Endometrial microvascular endothelial cells (primary cell): ENCODE data around the gene POU3F2. TPM values are rescaled to one million over a fixed set of nuclear protein-coding genes. Genes with fewer than 3 reads are reported as not detected.

Source experiments
- in situ Hi-C: cut with HindIII; loops from 2 replicates; pipeline ENCODE4 v1.10.0; 2017; ENCODE audit warnings: low sequenced_read_pairs, low pct_unique_long_range_greater_than_20kb; ENCODE audit errors: inconsistent ontology term
- total RNA-seq: library from RNA; depleted of rRNA; stranded (reverse); fragments of >200 nt; gene quantifications from one replicate; pipeline ENCODE4 v1.2.3, GENCODE V29; 2015; ENCODE audit errors: inconsistent ontology term

Gene POU3F2
- total RNA-seq, 1 donor from 2014 or later: not detected

DNA sequence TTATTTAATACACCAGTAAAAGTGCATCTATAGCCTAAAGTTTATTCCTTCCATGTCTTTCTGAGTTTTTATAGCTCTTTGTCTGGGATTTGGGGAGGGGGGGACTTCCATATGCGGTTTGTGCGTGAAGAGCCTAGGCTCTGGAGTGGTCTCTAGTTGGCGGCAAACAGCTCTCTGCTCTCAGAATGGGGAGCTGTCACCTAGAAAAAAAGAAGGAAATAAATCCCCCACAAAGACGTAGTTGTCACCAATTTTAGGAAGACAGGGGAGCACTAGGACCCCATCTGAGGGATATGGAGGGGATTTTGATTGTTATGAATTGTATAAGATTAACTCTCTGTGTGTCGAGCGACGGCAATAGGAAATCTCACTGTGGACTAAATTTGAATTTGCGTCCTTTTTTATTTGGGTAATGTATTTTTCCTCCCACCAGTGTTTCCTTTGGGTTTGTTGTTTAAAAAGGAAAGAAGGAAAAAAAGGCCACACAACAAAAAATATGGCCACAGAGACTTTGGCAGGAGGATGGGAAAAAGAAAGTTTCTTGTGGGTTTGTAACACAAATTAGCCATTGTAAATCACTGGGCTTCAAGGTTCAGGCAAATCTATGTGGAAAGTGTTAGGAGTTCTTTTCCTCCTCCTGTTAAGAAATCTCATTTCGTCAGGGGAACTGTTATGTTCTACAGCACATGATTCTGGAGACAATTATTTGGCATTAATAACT is 7.4 kb downstream of the POU3F2 start:
- in situ Hi-C loops: no loop called here

DNA sequence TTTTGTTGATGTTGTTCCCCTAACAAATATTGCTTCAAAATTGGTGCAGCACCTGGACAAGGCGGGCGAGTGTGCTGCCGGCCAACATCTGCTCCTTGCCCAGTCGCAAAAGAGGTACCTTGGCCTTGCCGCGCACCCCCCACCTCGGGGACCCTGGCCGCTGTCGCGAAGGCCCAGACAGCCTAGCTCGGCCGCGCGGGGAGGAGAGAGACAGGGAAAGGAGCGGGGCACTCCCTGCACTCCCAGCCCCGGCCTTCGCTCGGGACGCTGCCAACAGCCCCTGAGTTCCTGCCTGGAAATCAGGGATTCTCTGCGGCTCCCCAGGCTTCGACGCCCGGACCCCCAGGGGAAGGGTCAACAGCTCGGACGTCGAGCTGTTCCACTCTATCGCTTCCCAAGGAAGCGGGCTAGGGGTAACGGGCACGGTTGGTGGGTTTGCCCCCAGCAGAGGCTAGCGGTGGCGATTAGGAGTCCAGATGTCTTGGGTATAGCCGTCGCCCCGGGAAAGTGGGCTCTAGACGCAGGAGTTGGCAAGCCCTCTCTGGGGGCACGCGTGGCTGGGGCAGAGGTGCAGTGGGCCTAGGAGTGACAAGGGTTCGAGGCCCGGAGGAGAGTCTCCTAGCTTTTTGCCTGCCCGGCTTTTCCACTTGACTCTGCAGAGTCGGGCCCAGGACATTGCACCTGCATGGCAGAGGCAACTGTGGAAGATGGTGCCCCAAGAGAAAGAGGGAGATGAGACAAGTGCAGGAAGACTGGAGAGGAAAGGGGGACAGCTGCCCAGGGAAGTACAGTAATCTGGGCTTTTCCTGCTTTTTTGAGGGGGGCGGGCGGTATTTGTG is 8.2 kb downstream of the POU3F2 start:
- in situ Hi-C loops: no loop called here

DNA sequence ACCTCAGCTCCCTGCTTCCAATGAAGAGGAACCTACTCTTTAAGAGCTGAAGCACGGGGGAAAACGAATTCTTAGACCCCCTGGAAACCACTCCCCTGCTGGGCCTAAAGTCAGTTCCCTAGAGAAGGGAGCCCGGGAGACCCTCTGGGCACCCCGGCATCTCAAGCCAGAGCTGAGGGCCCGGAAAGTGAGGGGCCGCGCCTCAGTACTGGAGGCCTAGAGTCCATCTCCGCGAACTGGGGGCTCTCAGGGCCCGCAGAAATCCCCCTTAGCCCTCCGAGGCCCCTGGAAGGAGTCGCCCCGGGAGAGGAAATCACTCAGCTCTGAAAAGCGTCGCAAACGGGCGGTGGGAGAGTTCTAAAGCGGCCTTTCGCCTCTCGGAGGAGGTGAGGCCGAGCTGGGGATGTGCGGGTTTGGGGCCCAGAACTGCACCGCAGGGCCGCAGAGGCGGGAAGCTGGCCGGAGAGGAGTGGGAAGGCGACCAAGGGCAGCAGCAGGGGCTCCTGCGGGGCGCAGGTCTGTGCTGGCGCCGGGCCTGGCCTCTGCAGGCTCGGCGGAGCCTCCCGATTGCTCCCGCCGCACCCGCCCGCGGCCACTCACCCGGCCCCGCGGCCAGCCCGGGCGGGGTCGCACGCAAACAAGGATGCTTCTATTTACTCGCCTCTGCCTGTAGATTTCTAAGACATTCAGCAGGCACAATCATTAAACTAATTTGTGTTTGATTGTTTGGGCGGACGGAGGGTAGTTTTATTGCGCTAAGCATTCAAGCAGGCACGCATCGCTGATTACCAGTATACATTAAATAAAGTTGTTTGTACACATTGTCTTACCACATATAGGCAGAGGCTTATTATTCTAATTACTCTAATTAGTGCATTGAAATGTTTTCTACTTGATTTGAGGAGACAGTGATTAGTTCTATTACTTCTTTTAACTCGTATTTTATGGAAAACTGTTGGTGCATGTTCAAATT is 9.2 kb downstream of the POU3F2 start:
- in situ Hi-C loops: no loop called here

DNA sequence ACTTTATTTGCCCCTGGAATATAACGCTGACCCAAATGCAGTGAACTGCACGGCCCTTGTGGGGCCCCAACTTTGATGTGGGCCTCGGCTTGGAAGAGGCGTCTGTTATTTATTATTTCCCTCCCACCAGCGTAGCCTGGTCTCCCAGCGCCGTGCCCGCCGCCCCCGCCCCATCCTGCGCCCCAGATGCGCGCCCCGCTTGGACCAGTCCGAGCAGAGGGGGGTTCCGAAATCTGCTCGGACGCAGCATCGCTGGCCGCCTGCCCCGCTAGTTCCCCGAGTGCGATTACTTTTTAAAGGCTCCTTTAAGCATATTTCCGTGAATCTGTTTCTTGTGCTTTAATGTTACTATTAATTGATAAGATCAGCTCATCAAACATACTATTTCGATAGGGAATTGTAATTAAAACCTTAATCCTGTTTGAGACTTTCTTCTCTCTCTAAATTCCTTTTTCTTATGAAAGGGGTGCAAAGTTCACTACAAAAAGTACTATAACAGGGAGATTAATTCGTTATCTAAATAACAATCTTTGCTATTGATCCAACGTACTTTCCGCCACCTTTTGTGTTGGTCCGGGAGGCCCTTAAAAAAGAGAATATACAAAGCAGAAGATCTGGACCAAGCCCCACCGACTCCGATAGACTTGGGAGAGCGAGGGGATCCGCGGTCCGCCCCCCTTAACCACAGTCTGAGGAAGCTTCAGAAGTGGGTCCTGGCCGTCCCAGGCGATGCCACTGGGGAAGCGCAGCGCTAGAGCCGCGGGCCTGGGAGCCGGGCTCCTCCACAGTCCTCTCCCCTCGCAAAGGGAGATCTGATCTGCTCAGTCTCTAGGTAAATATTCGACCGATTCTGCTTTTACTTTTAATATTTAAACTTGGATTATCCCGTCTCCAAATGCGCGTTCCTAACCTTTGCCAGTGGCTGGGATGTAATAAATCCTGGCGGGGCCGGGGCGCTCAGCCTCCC is 10.2 kb downstream of the POU3F2 start:
- in situ Hi-C loops: no loop called here

DNA sequence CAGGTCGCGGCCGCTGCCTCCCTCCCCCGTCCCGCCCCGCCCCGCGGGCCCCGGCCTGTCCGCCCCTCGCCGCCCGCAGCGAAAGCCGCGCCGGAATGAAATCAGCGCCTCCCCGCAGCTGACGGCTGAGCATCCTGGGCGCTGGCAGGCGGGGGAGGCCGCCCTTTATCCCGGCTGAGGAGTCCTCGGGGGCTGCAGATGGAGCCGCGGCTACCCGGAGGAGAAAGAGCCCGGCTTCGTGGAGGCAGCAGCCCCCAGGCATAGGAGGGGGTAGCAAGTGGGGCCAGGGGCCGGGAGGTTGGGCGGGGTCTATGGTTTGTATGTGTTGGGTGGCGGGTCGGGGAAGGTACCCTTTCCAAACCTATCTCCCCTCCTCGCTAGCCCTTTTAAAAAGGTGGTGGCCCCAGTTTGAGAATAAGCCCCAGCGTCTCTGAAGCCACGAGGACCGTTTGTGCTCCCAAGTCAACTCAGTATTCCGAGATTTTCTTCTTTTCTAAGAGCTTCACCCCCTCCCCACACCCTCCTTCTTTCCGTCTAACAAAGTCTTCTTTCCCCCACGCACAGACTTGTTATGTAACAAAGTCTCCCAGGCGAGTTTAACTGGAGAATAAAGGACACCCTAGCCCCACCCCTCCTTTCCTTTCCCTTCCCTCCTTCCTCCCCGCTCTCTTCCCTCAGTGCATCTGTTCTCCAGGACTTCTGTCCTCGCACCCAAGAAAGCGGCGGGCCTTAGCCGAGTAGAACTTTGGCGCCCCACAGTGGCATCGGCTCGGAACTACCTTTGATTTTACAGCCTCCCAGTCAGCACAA is 11.0 kb downstream of the POU3F2 start:
- in situ Hi-C loops: no loop called here

DNA sequence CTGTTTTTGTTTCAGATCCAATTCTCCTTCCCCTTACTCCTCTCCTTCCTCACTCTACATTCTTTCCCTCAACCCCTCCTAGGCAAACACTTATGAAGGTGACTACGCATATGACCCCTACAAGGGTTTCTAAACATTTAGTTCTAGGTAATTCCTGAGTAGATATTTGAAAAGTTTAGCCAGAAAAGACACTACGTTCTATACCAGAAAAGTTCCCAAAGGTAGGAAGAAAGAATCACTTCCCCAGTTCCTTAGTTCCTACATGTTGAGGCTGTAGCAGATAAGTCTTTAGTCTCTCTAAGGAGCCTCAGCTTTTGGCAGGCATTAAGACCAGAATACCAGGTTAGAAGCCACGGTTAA is 11.6 kb downstream of the POU3F2 start:
- in situ Hi-C loops: no loop called here

DNA sequence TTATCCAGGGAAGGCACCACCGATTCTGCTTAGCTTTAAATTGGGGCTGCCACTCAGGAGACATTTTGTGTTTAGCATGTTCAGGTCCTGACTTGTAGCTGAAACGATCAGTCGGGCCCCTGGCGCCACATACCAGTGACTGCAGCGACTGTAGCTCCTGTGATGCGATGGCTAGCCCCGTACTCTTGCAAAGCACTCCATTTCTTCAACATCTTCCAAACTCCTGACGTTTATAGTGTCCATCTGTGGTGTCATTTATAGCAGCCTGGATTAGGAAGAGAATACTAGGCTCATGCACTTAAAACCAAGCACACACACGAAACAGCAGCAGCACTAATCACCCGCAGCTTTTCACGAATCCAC is 13.0 kb downstream of the POU3F2 start:
- in situ Hi-C loops: no loop called here

DNA sequence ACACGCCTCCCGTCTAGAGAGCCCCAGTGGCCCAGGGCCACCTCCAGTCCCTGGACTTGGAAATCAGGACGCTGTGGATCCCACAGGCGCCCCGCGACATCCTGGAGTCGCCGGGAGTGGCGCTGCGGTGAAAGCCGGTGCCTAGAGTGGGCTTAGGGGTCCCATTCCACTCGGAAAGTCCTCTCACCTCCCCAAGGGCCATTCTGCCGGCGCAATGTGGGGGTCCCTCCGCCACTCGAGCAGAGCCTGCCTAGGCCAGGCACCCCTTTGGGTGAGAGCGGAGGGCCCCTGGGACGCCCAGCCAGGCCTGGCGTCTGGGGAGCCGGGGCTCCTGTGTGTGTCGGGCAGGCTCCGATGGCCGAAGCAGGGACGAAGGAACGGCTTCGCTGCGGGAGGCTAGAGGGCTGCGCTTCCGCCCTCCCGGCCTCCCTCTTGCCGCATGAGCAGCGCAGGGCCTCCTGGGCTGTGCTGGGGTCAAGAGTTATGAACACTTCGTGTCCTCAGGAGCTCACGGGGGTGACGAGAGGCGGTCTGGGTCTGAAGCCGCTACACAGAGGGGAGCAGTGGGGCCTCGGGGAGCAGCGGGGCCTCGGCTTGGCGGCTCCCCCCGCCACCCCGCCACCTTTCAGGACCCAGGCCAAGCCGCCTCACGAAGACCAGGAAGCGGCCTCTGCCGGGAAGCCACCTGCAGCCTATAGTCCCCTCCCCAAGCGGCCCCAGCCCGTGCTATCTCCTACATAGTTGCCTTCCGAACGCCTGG is 13.6 kb downstream of the POU3F2 start:
- in situ Hi-C loops: no loop called here

DNA sequence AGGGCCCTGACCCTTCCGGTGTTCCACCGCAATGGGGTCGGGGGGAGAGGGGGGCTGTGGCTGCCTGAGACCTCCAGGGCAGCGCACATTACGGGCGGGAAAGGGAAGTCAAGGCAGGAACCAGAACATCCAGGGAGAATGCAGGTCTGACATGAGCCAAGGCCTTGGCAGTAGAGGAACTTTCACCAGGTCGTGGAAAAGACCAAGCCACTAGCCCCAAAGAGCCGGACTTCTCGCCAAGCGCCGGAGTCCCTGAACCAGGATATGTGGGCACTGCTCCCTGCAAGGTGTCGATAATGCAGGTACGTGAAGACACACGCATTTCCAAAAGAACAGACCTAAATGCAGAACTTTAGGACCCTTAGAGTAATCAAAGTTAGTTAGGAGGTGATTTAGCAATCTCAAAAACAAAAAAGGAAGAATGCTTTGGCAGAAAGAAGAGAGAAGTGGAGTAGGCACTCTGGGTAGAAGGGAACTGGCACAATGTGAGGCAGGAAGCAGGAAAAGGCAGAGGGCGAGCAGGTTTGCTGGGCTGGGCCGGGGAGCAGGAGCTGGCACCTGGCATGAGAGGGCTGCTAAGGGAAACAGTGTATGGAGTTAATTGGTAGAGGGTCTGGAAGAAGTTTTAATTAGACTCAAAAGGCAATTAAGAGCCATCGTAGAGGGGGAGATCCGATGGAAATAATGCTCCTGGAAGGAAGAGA is 14.3 kb downstream of the POU3F2 start:
- in situ Hi-C loops: no loop called here

DNA sequence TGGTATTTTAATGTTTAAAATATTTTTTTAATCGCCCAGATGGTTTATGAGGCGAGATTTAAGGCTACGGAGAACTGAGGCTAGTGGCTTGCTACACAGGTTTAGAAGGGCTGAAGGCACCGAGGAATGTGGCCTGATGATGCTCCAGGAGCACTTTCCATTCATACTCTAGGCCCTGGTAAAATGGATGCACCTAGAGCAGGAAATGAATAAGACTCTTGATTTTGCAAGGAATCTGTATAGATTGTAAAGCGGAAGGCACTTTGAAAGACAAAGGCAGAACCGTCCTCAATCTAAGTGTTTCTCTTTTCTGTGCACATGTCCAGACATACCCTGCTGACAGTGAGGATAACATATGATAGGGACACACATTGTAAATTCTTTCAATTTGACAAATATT is 30.1 kb downstream of the POU3F2 start:
- in situ Hi-C loops: no loop called here

DNA sequence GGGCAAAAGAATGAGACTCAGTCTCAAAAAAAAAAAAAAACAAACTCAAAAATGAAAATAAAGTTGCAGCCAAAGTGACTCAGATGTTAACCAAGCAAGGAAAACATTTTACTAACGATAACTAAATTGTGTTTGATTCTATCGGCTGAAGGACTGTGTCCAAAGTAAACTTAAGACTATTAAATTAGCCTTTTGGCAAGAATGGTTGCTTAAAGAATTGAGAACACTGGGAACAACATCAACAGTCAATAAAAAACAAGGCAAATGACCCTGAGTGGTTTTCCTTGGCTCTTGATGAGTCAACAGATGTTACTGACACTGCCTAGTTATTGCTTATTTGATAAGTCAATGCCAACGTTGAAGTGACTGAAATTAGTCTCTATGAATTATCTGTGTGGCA is 36.7 kb downstream of the POU3F2 start:
- in situ Hi-C loops: no loop called here

DNA sequence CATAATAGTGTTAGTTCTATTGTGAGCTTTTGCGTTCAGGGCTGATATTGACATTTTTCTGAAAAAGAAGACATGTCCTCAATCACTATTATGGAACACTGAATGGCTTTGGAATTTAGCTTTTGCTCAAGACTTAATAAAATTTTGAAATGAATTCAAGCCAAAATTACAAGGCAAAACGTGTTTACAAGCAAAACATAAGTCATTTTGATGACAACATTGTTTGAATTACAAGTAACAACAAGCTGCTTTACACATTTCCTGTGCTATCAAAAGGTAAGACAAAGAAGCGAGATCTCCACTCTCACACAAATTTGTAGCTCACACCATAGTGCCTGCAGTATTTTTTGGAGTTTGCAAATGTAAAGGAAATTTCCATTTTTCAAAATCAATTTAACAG is 37.4 kb downstream of the POU3F2 start:
- in situ Hi-C loops: no loop called here

DNA sequence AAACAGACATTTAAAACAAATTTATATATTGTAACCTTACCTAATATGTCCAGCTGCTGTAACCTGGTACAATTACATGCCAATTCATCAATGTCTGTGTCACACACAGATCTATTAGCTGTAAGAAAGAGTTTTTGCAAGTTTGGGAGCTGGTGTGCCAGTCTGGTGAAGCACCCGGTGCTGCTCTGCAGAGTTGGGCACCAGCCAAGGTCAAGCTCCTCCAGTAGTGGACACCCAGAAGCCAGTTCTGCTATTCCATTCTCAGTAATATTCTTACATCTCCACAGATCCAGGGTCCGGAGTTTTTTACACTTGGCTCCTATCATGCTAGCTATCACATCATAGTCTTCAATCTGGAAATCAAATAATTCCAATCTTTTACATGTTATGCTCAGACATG is 41.0 kb downstream of the POU3F2 start:
- in situ Hi-C loops: no loop called here

DNA sequence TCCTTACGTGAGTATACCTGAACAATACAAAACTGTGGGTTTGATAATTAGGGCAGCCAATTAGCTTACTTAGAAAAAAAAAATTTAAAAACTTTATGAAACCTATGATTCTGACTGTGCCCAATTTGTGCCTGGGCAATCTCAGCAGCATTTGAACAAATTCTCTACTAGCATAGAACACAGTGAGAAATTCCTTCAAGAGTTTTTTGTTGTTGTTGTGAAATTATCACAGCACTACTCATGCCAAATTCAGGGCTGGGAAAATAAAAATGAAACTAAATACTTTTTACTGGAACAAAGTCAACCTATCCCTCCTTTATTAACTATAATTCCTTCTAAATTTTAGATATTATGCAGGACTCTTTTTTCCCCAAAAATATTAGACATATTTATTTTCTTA is 42.9 kb downstream of the POU3F2 start:
- in situ Hi-C loops: no loop called here

DNA sequence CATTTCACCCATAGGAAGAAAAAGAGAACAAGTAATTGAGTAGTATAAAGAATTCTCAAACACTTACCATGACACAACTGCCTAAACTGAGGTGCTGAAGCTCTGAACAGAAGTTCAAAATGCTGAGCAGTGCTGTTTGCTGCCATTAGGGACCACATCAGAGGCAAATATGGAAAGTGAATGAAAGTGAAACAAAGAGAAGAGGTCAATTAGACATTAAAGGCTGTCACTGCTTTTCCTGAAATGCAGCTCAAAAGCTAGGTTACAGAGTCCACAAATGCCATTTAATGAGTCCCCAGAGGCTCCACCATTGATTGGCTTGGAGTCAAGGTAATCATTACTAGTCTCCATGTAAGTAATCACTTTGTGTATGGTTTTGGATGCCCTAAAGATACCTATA is 46.1 kb downstream of the POU3F2 start:
- in situ Hi-C loops: no loop called here

DNA sequence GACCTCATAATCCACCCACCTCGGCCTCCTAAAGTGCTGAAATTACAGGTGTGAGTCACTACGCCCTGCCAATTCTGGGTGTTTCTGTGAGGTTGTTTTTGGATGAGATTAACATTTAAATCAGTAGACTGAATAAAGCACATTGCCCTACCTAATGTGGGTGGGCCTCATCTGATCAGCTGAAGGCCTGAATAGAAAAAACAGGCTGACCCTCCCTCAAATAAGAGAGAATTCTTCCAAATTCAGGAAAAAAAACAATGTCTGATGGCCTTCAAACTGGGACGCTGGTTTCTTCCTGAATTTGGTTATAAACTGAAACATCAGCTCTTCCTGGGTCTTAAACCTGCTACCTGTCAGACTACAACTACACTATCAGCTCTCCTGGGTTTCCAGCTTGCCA is 51.0 kb downstream of the POU3F2 start:
- in situ Hi-C loops: no loop called here
